Peyer's patch (tissue), 4 donors: ENCODE measurements around the gene RBBP8NL. TPM values are rescaled to one million over a fixed set of nuclear protein-coding genes. Genes with fewer than 3 reads are reported as not detected.

Experiments used
- DNase-seq, 3 donors: peaks; one replicate each; pipeline ENCODE4 v3.0.0-alpha.2; 2017 to 2019
- H3K27ac ChIP-seq, 4 donors: fragments of 200-600 bp; sonication (generic); one replicate each; pipeline ENCODE4 v1.5.1; 2016 to 2019
- H3K27me3 ChIP-seq, 2 donors: fragments of 200-600 bp; sonication (generic); one replicate each; pipeline ENCODE4 v1.5.1; 2019
- H3K36me3 ChIP-seq, 3 donors: fragments of 200-600 bp; sonication (generic); one replicate each; pipeline ENCODE4 v1.5.1; 2016 to 2019
- H3K4me1 ChIP-seq, 4 donors: fragments of 200-600 bp; sonication (generic); one replicate each; pipeline ENCODE4 v1.5.1; 2016 to 2019
- H3K4me3 ChIP-seq, 4 donors: fragments of 200-600 bp; sonication (generic); 1 replicate in 3 of 4; 2 replicates in 1 of 4; pipeline ENCODE4 v1.5.1; 2016 to 2019; ENCODE audit warnings: mild to moderate bottlenecking in 1 of 4
- H3K9me3 ChIP-seq, 4 donors: fragments of 200-600 bp; sonication (generic); one replicate each; pipeline ENCODE4 v1.5.1; 2016 to 2019; ENCODE audit warnings: mild to moderate bottlenecking in 1 of 4
- CTCF ChIP-seq, 6 experiments: fragments of 450-650 bp in 4 of 6; fragments of 200-600 bp in 2 of 6; sonication (generic) in 1 of 6; IDR thresholded peaks; one replicate each; pipeline ENCODE4 v1.5.1; 2017 to 2019; ENCODE audit warnings: antibody characterized with exemption in 6 of 6, mild to moderate bottlenecking in 3 of 6, moderate library complexity in 1 of 6
- POLR2A ChIP-seq, 2 donors: fragments of 450-650 bp; IDR thresholded peaks; one replicate each; pipeline ENCODE4 v1.5.1; 2017; ENCODE audit warnings: antibody characterized with exemption in 2 of 2, mild to moderate bottlenecking in 2 of 2, moderate library complexity in 2 of 2
- total RNA-seq, 4 donors: library from RNA; depleted of rRNA; stranded (reverse); fragments of >200 nt; gene quantifications; one replicate each; pipeline ENCODE4 v1.1.0, GENCODE V29; 2016

RBBP8NL gene
- total RNA-seq, 4 donors from 2014 or later = 6.6 to 26.7 (median 13.4) TPM

- peaks cover 0 to 28% (median 3%) of the 10 kb centered on the region in 4 donors for H3K4me1 ChIP-seq
- no peaks in the 10 kb centered on the region for H3K36me3 ChIP-seq
- no peak for DNase-seq
- no peak for TF ChIP-seq CTCF (IDR thresholded peaks at IDR 0.05)
- TF ChIP-seq POLR2A (IDR thresholded peaks at IDR 0.05) = no peak
- no peak overlapping the region for H3K27ac ChIP-seq
- no peak overlapping the region for H3K4me3 ChIP-seq
- no peaks in the 10 kb centered on the region for H3K9me3 ChIP-seq
- H3K27me3 ChIP-seq = no peaks in the 10 kb centered on the region
These were observed 1.9 kb downstream of the RBBP8NL start for GRCh38 chr20:62425281-62426058.

GRCh38 chr20:62424249-62425107 lies 2.9 kb downstream of the RBBP8NL start:
- TF ChIP-seq POLR2A (IDR thresholded peaks at IDR 0.05) = no peak
- TF ChIP-seq CTCF (IDR thresholded peaks at IDR 0.05) = no peak
- Histone ChIP-seq H3K9me3 (no peaks in the 10 kb centered on the region), H3K4me1 (peaks cover 0 to 22% (median 3%) of the 10 kb centered on the region in 4 donors), H3K36me3 (no peaks in the 10 kb centered on the region), H3K4me3 (no peak overlapping the region), H3K27ac (no peak overlapping the region), H3K27me3 (no peaks in the 10 kb centered on the region)
- DNase-seq = no peak

- TF ChIP-seq CTCF (IDR thresholded peaks at IDR 0.05) = no peak
- Histone ChIP-seq H3K4me3 (no peak overlapping the region), H3K27ac (no peak overlapping the region), H3K27me3 (no peaks in the 10 kb centered on the region), H3K9me3 (no peaks in the 10 kb centered on the region), H3K36me3 (no peaks in the 10 kb centered on the region), H3K4me1 (peaks cover 0 to 18% (median 3%) of the 10 kb centered on the region in 4 donors)
- DNase-seq = no peak
These were observed 4.0 kb downstream of the RBBP8NL start for GRCh38 chr20:62423326-62423706.

- Histone ChIP-seq H3K27me3 (no peaks in the 10 kb centered on the region), H3K9me3 (no peaks in the 10 kb centered on the region), H3K4me1 (peaks cover 0 to 13% (median under 1%) of the 10 kb centered on the region in 4 donors), H3K27ac (no peak overlapping the region), H3K4me3 (no peak overlapping the region), H3K36me3 (no peaks in the 10 kb centered on the region)
- no peak for DNase-seq
- no peak for TF ChIP-seq POLR2A (IDR thresholded peaks at IDR 0.05)
- TF ChIP-seq CTCF (IDR thresholded peaks at IDR 0.05) = no peak
These were observed 4.6 kb downstream of the RBBP8NL start for GRCh38 chr20:62422636-62423325.

GRCh38 chr20:62421716-62421990 lies 5.7 kb downstream of the RBBP8NL start:
- H3K4me3 ChIP-seq = no peak overlapping the region
- no peak for DNase-seq
- no peaks in the 10 kb centered on the region for H3K27me3 ChIP-seq
- peaks cover 0 to 4% (median 0%) of the 10 kb centered on the region in 4 donors for H3K4me1 ChIP-seq
- no peaks in the 10 kb centered on the region for H3K9me3 ChIP-seq
- TF ChIP-seq POLR2A (IDR thresholded peaks at IDR 0.05) (no peak), CTCF (IDR thresholded peaks at IDR 0.05) (no peak)
- no peak overlapping the region for H3K27ac ChIP-seq
- no peaks in the 10 kb centered on the region for H3K36me3 ChIP-seq
